Transverse colon (tissue), 4 donors: ENCODE measurements around the gene ZNF865.

Experiments
- POLR2A ChIP-seq: fragments of 450-650 bp; IDR thresholded peaks from one replicate; pipeline ENCODE4 v1.6.1; 2016; ENCODE audit warnings: antibody characterized with exemption, mild to moderate bottlenecking, moderate library complexity
- POLR2AphosphoS5 ChIP-seq, 3 donors: sonication (generic); formaldehyde crosslinking; IDR thresholded peaks; one replicate each; pipeline ENCODE4 v1.6.1; 2016; ENCODE audit warnings: antibody characterized with exemption in 3 of 3
- TF ChIP-seq, protein P1 (sequence below), 5 experiments: fragments of 200-600 bp in 3 of 5; fragments of 450-650 bp in 2 of 5; sonication (generic) in 3 of 5; IDR thresholded peaks; 1 replicate in 2 of 5; 2 replicates in 3 of 5; pipeline ENCODE4 v1.5.1; 2016 to 2017; ENCODE audit warnings: antibody characterized with exemption in 5 of 5, inconsistent platforms in 3 of 5, mild to moderate bottlenecking in 2 of 5, moderate library complexity in 1 of 5

DNA sequence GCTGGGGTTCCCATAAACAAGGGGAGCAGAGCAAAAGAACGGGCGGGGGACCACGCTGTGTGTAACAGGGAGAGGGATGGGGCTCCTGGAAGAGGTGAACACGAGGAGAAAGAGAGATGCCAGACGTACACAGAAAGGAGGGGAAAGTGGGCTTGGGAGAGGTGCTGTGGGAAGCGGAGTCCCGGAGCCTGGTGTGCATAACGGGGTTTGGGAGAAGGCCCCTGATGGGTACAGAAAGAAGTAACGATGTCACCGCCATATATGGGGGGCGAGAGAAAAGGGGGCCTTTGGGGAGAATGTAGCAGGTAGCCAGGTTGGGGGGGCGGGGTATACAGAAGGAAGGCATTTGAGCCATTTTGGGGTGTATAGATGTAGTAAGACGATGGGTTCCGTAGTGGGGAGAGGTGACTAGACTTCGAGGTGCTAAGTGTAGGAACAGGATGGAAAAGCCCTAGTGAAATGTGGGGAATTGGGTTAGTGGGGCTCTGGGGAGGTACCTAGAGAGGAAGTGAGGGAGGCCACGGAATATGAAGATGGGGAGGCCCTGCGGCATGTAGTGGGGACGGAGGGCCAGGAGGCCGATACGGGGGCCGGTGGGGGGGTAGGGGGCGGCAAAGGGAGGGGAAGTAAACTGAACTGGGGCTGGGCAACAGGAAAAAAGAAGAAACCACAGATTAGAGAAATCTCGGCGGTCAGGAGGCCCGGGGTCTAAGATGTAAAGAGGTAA is 36.1 kb downstream of the ZNF865 start:
- TF ChIP-seq, protein P1, sequence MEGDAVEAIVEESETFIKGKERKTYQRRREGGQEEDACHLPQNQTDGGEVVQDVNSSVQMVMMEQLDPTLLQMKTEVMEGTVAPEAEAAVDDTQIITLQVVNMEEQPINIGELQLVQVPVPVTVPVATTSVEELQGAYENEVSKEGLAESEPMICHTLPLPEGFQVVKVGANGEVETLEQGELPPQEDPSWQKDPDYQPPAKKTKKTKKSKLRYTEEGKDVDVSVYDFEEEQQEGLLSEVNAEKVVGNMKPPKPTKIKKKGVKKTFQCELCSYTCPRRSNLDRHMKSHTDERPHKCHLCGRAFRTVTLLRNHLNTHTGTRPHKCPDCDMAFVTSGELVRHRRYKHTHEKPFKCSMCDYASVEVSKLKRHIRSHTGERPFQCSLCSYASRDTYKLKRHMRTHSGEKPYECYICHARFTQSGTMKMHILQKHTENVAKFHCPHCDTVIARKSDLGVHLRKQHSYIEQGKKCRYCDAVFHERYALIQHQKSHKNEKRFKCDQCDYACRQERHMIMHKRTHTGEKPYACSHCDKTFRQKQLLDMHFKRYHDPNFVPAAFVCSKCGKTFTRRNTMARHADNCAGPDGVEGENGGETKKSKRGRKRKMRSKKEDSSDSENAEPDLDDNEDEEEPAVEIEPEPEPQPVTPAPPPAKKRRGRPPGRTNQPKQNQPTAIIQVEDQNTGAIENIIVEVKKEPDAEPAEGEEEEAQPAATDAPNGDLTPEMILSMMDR (IDR thresholded peaks at IDR 0.05) = no peak
- TF ChIP-seq POLR2A (peak; percentile 15), POLR2AphosphoS5 (IDR thresholded peaks at IDR 0.05) (no peak)
